HCT116 (cell line): ENCODE measurements around the gene GPATCH8.

ENCODE experiments used
- ATF3 ChIP-seq: IDR thresholded peaks from 2 replicates; pipeline ENCODE4 v1.6.1; 2012
- CTCF ChIP-seq, 3 experiments: fragments of 200-600 bp in 1 of 3; sonication (generic) in 1 of 3; IDR thresholded peaks in 2 of 3; conservative IDR thresholded peaks in 1 of 3; 2 replicates each; pipeline ENCODE4 v1.5.1; 2012 to 2017; ENCODE audit warnings: low read depth in 2 of 3, low read length in 2 of 3, antibody characterized with exemption in 1 of 3, borderline replicate concordance in 1 of 3, control low read depth in 1 of 3, mild to moderate bottlenecking in 1 of 3, mixed read lengths in 1 of 3, mixed run types in 1 of 3, moderate library complexity in 1 of 3; ENCODE audit not compliant: insufficient read depth in 1 of 3
- FOSL1 ChIP-seq: IDR thresholded peaks from 2 replicates; pipeline ENCODE4 v1.6.1; 2012; ENCODE audit warnings: low read depth
- POLR2A ChIP-seq: IDR thresholded peaks from 2 replicates; pipeline ENCODE4 v1.7.0; 2011; ENCODE audit warnings: borderline replicate concordance; ENCODE audit not compliant: insufficient read depth, insufficient read length; ENCODE audit errors: extremely low read depth
- POLR2AphosphoS5 ChIP-seq: IDR thresholded peaks from 2 replicates; pipeline ENCODE4 v1.6.1; 2011; ENCODE audit warnings: mild to moderate bottlenecking, low read depth, low read length, moderate library complexity
- SIN3A ChIP-seq: IDR thresholded peaks from 2 replicates; pipeline ENCODE4 v1.6.1; 2012; ENCODE audit warnings: low read depth
- ZFX ChIP-seq: fragments of 450-650 bp; IDR thresholded peaks from 2 replicates; pipeline ENCODE4 v1.6.1; 2017

GRCh38 chr17:44416558-44417289, 86.5 kb downstream of the GPATCH8 start:
- TF ChIP-seq FOSL1 = no peak
- TF ChIP-seq POLR2A = no peak
- TF ChIP-seq CTCF (IDR thresholded peaks at IDR 0.05 in 2 of 3, conservative IDR thresholded peaks at IDR 0.05 in 1 of 3; ENCODE audit: borderline replicate concordance in 1 of 3, insufficient read depth in 1 of 3, low read depth in 2 of 3, low read length in 2 of 3) = no peak
- no peak for TF ChIP-seq POLR2AphosphoS5
- no peak for TF ChIP-seq ATF3
- no peak for TF ChIP-seq ZFX
- no peak for TF ChIP-seq SIN3A
